ENCODE measurements around the gene TP53I11. TPM values are rescaled to one million over a fixed set of nuclear protein-coding genes. Genes with fewer than 3 reads are reported as not detected.

Gene TP53I11
- total and polyA plus RNA-seq, 12 donors = 22.8 to 89.4 (median 32.7) TPM

DNA sequence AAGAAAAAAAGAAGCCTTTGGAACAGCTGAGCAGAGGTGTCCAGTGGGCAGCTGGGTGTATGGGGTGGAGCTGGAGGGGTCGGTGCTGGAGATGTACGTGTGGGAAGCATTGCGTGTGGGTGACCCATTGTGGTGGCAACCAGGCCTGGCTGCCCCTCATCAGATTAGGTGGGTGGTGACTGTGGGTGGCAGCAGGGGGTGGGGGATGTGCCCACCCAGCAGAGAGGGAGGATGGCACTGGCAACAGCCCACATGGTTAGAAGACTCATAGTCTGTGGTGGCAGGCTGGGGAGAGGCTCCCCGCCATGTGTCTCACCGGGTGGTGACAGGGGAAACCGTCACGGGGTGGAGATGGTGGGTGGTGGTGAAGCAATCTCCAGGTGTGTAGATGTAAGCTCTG is 27.6 kb downstream of the TP53I11 start:
- TF ChIP-seq, protein P1, sequence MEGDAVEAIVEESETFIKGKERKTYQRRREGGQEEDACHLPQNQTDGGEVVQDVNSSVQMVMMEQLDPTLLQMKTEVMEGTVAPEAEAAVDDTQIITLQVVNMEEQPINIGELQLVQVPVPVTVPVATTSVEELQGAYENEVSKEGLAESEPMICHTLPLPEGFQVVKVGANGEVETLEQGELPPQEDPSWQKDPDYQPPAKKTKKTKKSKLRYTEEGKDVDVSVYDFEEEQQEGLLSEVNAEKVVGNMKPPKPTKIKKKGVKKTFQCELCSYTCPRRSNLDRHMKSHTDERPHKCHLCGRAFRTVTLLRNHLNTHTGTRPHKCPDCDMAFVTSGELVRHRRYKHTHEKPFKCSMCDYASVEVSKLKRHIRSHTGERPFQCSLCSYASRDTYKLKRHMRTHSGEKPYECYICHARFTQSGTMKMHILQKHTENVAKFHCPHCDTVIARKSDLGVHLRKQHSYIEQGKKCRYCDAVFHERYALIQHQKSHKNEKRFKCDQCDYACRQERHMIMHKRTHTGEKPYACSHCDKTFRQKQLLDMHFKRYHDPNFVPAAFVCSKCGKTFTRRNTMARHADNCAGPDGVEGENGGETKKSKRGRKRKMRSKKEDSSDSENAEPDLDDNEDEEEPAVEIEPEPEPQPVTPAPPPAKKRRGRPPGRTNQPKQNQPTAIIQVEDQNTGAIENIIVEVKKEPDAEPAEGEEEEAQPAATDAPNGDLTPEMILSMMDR (IDR thresholded peaks at IDR 0.05) = no peak

DNA sequence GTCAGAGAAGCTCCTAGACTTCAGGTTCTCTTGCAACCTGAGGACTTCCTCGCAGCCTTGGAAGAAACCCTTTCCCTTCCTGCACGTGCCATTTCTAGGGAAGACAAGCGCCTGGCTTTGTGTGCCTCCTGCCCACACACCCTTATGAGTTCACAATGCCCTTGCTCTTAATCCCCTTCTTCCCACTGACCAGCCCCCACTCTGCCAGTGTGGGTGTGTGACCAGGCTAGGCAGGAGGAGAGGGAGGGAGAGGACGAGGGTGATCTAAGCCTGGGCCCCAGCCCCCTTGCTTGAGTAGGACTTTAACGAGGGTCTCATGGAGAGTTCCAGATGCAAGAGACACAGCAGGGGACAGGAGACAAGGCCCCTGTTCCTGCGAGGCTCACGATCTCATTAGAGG is 30.2 kb downstream of the TP53I11 start:
- DNase-seq (no peak), ATAC-seq (no peak)
- H3K4me3 ChIP-seq = no peak overlapping the region
- TF ChIP-seq, protein P1 (IDR thresholded peaks at IDR 0.05) = no peak
- peaks cover 2 to 30% (median 19%) of the 10 kb centered on the region in 9 donors for H3K4me1 ChIP-seq
- no peaks in the 10 kb centered on the region for H3K9me3 ChIP-seq
- no peaks in the 10 kb centered on the region for H3K27me3 ChIP-seq
- intact Hi-C loops (cut with DNase I) = loop anchor here in 2 of 10 donors (10.0 kb wide), 2 partner anchors 374 to 404 kb away; no protein-coding TSS in a partner anchor
- peaks cover 0 to 73% (median 8%) of the 10 kb centered on the region in 9 donors for H3K36me3 ChIP-seq
- no peak overlapping the region for H3K27ac ChIP-seq
- WGBS, 2 donors = 86 to 91% methylated on average over 7 of the region's 7 CpGs

More for the DNA sequence above, 27.6 kb downstream of the TP53I11 start:
- Histone ChIP-seq H3K36me3 (peaks cover 0 to 66% (median 8%) of the 10 kb centered on the region in 9 donors), H3K27ac (no peak overlapping the region), H3K9me3 (no peaks in the 10 kb centered on the region), H3K4me1 (peaks cover 5 to 34% (median 14%) of the 10 kb centered on the region in 9 donors), H3K27me3 (no peaks in the 10 kb centered on the region), H3K4me3 (no peak overlapping the region)
- ATAC-seq = no peak
- intact Hi-C loops (cut with DNase I) = loop anchor here in 2 of 10 donors (10.0 kb wide), 2 partner anchors 372 to 402 kb away; no protein-coding TSS in a partner anchor
- no peak for DNase-seq
- WGBS, 2 donors = 82 to 91% methylated on average over 7 of the region's 7 CpGs

DNA sequence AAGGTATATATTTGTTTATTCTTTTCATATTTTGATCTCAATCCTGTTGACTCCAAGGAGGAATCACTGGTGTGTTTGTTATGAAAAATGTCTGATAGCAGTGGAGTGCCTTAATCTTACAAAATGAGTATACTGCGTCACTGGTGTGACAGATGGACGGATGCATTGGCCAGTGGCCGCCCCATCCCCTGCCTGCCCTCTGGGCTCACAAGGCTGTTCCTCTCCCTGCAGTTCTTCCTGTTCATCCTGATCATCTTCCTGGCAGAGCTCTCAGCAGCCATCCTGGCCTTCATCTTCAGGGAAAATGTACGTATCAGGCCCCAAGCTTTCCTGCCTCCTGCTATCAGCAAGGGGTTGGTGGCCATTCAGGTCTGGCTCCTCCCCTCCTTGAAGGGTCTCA is 32.9 kb downstream of the TP53I11 start:
- H3K27ac ChIP-seq = no peak overlapping the region
- no peaks in the 10 kb centered on the region for H3K9me3 ChIP-seq
- WGBS, 2 donors = 95 to 98% methylated on average over 4 of the region's 4 CpGs
- intact Hi-C loops (cut with DNase I) = loop anchor here in 2 of 10 donors (10.0 kb wide), 2 partner anchors 353 to 363 kb away; partner anchors contain the start of gene CD82 (in 1 of the 2)
- H3K4me1 ChIP-seq = peaks cover 0 to 46% (median 21%) of the 10 kb centered on the region in 9 donors
- peaks cover 0 to 78% (median 8%) of the 10 kb centered on the region in 9 donors for H3K36me3 ChIP-seq
- TF ChIP-seq, protein P1 (IDR thresholded peaks at IDR 0.05) = no peak
- H3K27me3 ChIP-seq = no peaks in the 10 kb centered on the region
- DNase-seq (no peak), ATAC-seq (no peak)
- H3K4me3 ChIP-seq = no peak overlapping the region

DNA sequence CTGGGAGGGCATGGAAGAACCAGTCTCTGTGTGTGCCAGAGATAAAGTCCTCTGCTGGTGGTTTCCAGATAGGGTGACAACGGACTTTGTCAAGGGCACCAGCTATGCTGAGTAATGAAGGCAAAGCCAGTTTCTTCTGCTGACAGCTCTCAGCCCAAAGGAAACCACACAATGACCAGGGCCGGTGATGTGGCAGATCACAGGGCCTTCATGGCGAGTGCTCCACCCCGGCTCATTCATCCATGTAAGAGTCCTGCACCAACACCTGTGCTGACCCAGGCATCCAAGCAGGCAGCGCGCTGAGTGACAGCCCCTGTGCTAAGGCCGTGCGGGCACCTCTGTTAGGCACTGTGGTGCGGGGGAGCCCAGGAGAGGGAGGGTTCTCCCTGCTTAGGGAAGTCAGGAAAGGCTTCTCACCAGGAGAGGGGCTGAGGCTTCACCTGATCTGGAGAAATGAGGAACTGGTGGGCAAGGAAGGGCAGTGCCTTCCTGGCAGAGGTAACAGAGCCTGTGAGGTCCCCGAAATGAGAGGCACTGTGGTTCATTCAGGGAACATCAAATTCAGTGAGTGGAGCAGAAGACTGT is 33.8 kb downstream of the TP53I11 start:
- Histone ChIP-seq H3K4me1 (peaks cover 0 to 52% (median 28%) of the 10 kb centered on the region in 9 donors), H3K4me3 (no peak overlapping the region), H3K36me3 (peaks cover 0 to 69% (median 8%) of the 10 kb centered on the region in 9 donors), H3K27me3 (no peaks in the 10 kb centered on the region), H3K27ac (peak overlapping the region in 9 of 10 donors; percentile 45 to 80 (median 68)), H3K9me3 (no peaks in the 10 kb centered on the region)
- intact Hi-C loops (cut with DNase I) = loop anchor here in 2 of 10 donors (10.0 kb wide), 2 partner anchors 352 to 362 kb away; partner anchors contain the start of gene CD82 (in 1 of the 2)
- DNase-seq (no peak), ATAC-seq (peak; percentile 26 to 85 (median 68))
- TF ChIP-seq, protein P1 (IDR thresholded peaks at IDR 0.05) = no peak
- WGBS, 2 donors = 75 to 77% methylated on average over 10 of the region's 10 CpGs
